ENCODE measurements around the gene FUT6.
A peak's percentile ranks its signal among the peaks of the same experiment; 100 is the strongest.

The FUT6 gene

GRCh38 chr19:5795382-5795919 is 44.1 kb downstream of the FUT6 start:
- Histone ChIP-seq H3K27me3 (peaks cover 29% of the 10 kb centered on the region), H3K36me3 (no peaks in the 10 kb centered on the region), H3K4me3 (ENCODE audit: low read depth in 1 of 2, low read length in 1 of 2) (no peak overlapping the region), H3K9me3 (no peaks in the 10 kb centered on the region), H3K27ac (no peak overlapping the region), H3K4me1 (ENCODE audit: control insufficient read depth in 1 of 2, insufficient read depth in 1 of 2, low read depth in 1 of 2, low read length in 1 of 2) (peaks cover 8 to 9% of the 10 kb centered on the region in 2 experiments)
- TF ChIP-seq CTCF (IDR thresholded peaks at IDR 0.05): no peak

GRCh38 chr19:5793188-5793587 is 46.3 kb downstream of the FUT6 start:
- no peak for TF ChIP-seq CTCF (IDR thresholded peaks at IDR 0.05)
- peaks cover 13 to 14% of the 10 kb centered on the region in 2 experiments for H3K4me1 ChIP-seq (ENCODE audit: control insufficient read depth in 1 of 2, insufficient read depth in 1 of 2, low read depth in 1 of 2, low read length in 1 of 2)
- no peak overlapping the region for H3K27ac ChIP-seq
- H3K9me3 ChIP-seq: no peaks in the 10 kb centered on the region
- peaks cover 13% of the 10 kb centered on the region for H3K36me3 ChIP-seq
- no peak overlapping the region for H3K4me3 ChIP-seq (ENCODE audit: low read depth in 1 of 2, low read length in 1 of 2)
- peaks cover 6% of the 10 kb centered on the region for H3K27me3 ChIP-seq

- Histone ChIP-seq H3K27ac (no peak overlapping the region), H3K27me3 (no peaks in the 10 kb centered on the region), H3K36me3 (peaks cover 23% of the 10 kb centered on the region), H3K9me3 (no peaks in the 10 kb centered on the region), H3K4me1 (ENCODE audit: control insufficient read depth in 1 of 2, insufficient read depth in 1 of 2, low read depth in 1 of 2, low read length in 1 of 2) (peaks cover 13 to 14% of the 10 kb centered on the region in 2 experiments), H3K4me3 (ENCODE audit: low read depth in 1 of 2, low read length in 1 of 2) (no peak overlapping the region)
- TF ChIP-seq CTCF (IDR thresholded peaks at IDR 0.05): no peak
These were observed 47.3 kb downstream of the FUT6 start for GRCh38 chr19:5792224-5792623.

GRCh38 chr19:5790559-5791520 is 48.7 kb downstream of the FUT6 start, which contains the start of gene DUS3L:
Gene DUS3L (minus strand): TSS chr19:5791163. CDS start chr19:5791141, 22 bp downstream.
- Histone ChIP-seq H3K4me1 (ENCODE audit: control insufficient read depth in 1 of 2, insufficient read depth in 1 of 2, low read depth in 1 of 2, low read length in 1 of 2) (peaks cover 13 to 14% of the 10 kb centered on the region in 2 experiments), H3K27ac (peak within 1 kb of the TSS; percentile 92), H3K9me3 (no peaks in the 10 kb centered on the region), H3K36me3 (peaks cover 37% of the 10 kb centered on the region), H3K4me3 (ENCODE audit: low read depth in 1 of 2, low read length in 1 of 2) (peak within 1 kb of the TSS; percentile 97), H3K27me3 (no peaks in the 10 kb centered on the region)
- no peak for TF ChIP-seq CTCF (IDR thresholded peaks at IDR 0.05)

- H3K36me3 ChIP-seq: peaks cover 45% of the 10 kb centered on the region
- peak overlapping the region; percentile 97 for H3K4me3 ChIP-seq (ENCODE audit: low read depth in 1 of 2, low read length in 1 of 2)
- H3K27me3 ChIP-seq: no peaks in the 10 kb centered on the region
- peak overlapping the region; percentile 92 for H3K27ac ChIP-seq
- no peaks in the 10 kb centered on the region for H3K9me3 ChIP-seq
- TF ChIP-seq CTCF (IDR thresholded peaks at IDR 0.05): no peak
- peaks cover 13 to 14% of the 10 kb centered on the region in 2 experiments for H3K4me1 ChIP-seq (ENCODE audit: control insufficient read depth in 1 of 2, insufficient read depth in 1 of 2, low read depth in 1 of 2, low read length in 1 of 2)
These were observed 49.5 kb downstream of the FUT6 start for GRCh38 chr19:5789886-5790558.

Measured in neutrophil (primary cell).